DMS153 treated with DMSO at 0.1 percent for 48 hours (cell line): Measurements from ENCODE around the gene RPL22.

Experiments used
- DNase-seq: peaks from one replicate; lab custom pipeline; 2025; ENCODE audit not compliant: unreplicated experiment; lab: John Stamatoyannopoulos, UW

RPL22 gene

GRCh38 chr1:6157132-6157527 lies 42.3 kb downstream of the RPL22 start:
- no peak for DNase-seq

DNA sequence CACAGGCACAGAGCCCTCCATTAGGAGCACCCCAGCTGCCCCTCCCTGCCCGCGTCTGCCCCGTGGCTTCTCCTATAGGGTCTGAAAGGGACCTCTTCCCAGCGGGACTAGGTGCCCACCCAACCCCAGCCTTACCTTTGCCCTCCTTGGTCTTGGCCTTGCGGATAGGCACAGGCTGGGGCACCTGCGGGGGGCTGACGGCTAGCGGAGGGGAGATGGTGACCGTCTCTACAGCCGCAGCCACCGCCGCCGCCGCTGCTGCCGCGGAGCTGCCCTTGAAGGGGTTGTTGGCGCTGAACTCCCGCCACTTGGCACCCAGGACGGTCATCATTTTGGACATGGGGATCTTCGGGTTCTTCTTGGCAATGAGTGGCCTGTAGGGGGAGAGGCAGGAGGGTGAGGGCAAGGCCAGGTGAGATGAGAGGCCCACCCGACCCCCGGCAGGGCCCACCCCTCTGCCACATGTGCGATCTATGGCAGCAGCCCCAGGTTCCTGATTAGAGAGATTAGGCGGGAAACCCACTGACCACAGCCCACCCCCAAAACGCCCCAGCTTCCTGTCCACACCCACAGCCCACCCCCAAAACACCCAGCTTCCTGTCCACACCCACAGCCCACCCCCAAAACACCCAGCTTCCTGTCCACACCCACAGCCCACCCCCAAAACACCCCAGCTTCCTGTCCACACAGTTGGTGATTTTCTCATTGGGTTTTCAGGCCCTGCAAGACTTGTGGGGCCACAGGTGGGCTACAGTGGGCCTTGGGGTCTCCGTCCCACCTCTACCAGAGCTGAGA lies 44.7 kb downstream of the RPL22 start:
- no peak for DNase-seq

- DNase-seq = no peak
Measured at GRCh38 chr1:6152882-6153281, 46.5 kb downstream of the RPL22 start.

- no peak for DNase-seq
Measured at GRCh38 chr1:6152181-6152580, 47.2 kb downstream of the RPL22 start.

DNA sequence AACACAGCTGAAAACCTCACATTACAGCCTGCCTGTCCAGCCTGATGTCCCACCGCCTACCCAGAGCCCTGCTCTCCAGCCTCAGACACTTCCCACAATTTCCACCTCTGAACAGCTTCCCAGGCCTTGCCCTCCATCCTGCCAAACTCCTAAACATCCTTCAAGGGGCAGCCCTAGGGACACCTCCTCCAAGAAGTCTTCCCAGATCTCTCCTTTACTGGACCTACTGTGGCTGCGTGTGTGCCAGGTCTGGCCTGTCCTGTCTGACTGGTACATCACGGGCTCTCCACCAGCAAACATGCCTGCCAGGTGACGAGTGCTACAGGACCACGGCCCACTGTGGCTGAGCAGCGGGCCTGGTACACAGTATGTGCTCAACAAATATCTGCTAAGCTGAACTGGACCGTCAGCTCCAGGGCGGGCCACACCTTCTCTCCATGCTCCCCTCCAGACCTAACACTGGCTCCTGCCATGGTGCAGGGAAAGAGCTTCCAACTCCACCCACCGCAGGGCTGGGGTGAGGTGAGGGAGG lies 48.0 kb downstream of the RPL22 start:
- DNase-seq = no peak

DNA sequence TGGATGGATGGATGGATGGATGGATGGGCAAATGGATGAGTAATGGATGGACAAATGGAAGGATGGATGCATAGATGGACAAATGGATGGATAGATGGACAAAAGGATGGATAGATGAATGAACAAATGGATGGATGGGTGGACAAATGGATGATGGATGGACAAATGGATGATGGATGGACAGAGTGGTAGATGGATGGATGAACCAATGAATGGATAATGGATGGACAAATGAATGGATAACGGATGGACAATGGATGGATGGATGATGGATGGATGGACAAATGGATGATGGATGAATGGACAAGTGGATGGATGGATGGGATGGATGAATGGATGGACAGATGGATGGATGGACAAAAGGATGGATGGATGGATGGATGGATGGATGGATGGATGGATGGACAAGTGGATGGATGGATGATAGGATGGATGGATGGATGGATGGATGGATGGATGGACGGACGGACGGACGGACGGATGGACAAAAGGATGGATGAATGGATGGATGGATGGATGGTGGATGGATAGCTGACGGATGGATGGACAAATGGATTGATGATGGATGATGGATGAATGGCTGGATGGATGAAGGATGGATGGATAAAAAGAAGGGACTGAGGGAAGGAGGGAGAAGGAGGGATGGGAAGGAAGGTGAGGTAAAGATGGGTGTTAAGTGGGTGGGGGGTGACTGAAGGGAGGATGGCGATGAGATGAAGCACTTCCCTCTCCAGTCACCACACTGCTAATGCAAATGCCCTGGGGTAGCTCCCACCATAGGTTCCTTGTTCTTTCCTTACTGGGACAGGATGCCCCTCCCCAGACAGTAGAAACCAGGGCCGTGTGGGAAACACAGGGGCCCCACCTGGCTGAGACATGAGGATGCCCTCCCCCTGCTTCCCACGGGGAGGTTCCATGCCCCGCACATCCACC lies 49.1 kb downstream of the RPL22 start:
- no peak for DNase-seq

DNA sequence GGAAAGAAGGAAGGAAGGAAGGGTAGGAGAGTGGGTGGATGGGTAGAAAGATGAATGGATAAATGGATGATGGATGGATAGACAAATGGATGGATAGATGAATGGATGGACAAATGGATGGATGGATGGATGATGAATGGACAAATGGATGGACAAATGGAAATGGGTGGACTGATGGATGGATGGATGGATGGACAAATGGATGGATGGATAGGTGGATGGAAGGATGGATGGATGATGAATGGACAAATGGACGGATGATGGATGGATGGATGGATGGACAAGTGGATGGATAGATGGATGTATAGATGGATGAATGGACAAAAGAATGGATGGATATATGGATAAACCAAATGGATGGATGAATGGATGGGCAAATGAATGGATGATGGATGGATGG lies 49.8 kb downstream of the RPL22 start:
- no peak for DNase-seq

DNA sequence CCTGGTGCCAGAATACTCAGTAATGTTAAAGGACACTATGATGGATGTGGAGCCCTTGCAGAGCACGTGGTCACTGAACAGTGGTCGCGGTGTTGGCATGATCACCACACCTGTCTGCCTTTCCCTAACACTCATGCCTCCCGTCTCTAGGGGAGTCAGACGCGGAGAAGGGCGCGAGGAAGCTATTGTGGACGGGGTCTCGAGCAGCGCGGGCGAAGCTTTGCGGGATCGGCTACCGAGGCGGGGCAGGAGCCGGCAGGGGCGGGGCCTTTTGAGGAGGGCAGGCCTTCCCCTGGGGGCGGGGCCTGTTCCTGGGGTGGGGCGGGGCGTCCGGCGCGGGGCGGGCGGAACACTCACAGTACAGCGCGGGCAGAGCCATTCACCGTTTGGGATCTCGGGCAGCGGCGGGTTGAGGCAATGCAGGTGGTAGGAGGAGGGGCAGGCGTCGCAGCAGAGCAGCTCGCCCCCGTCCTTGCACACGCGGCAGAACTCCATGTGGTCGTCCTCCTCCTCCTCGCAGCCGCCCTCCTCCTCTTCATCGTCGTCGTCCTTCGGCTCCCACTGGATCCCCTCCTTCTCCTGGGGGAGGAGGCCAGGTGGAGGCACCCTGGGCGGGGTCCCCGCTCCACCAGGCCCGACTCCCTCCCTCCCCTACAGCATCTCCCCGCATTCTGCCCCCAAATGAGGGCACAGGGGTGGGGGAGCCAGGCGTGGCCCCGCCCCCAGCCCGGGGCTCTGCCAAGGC lies 50.7 kb downstream of the RPL22 start:
- peak; percentile 62 for DNase-seq

GRCh38 chr1:6145864-6146410 lies 53.5 kb downstream of the RPL22 start:
- no peak for DNase-seq

DNA sequence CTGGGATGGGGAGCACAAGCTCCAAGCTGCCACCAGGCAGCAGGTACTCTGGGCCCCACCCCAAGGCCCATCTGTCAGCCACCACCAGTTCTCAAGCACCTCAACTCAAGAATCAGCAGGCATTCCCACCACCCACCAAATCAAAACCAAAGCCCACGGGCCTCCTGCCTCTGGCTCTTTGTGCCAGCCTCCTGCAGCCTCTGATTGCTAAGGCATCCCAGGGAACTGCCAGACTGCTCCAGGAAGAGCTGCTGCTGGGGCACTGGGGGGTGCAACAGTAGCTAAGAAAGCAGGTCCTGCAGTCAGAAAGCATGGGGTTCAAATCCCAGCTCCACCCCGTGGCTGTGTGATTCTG lies 54.0 kb downstream of the RPL22 start:
- DNase-seq = no peak

DNA sequence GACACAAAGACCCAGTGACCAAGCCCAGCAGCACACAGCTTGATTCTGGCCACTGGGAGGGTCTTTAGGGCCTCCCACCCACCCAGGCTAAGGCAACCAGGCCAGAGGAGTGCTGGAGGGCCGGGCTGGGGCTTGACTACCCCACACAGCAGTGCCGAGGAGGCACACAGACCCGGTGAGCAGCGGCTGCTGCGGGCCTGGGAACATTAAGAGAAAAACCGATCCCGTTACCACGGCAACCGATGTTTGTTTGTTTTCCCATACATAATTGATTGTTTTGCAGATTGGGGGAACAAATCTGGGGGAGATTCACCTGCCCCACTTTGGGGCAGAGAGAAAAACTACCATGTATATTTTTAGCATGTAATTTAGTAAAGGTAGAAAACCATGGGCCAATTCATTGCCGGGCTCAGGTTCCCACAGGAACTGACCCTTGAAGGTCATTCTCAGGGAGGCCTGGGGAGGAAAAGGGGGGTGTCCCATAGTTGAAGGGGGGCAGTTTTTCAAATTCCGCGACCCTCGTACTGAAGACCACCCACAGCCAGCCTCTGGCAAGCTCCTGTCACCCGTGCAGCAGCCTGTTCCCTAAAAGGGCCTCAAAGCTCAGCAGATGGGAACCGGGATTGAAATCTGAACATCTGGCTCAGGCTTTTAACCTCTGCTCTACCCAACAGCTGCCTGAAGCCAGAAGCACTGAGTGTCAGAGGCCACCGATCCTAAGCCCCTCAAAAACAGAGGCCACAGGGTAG lies 54.6 kb downstream of the RPL22 start:
- DNase-seq = no peak

- no peak for DNase-seq
Measured at GRCh38 chr1:6144175-6144574, 55.2 kb downstream of the RPL22 start.

- no peak for DNase-seq
Measured at GRCh38 chr1:6143395-6143794, 56.0 kb downstream of the RPL22 start.

DNA sequence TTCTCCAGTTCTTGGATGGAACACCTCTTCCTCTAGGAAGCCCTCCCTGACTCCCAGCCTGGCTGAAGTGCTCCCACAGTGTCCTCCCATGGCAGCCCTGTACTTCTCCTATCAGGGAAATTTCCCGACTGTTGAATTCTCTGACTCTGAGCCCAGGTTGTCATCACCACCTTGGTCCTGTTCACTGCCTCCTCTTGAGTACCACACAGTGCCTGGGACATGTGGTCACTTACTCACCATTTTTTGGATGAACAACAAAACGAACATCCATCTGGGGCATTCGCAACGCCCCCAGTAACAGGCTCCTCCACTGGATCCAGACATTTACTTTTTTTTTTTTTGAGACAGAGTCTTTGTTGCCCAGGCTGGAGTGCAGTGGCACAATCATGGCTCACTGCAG lies 56.7 kb downstream of the RPL22 start:
- no peak for DNase-seq

DNA sequence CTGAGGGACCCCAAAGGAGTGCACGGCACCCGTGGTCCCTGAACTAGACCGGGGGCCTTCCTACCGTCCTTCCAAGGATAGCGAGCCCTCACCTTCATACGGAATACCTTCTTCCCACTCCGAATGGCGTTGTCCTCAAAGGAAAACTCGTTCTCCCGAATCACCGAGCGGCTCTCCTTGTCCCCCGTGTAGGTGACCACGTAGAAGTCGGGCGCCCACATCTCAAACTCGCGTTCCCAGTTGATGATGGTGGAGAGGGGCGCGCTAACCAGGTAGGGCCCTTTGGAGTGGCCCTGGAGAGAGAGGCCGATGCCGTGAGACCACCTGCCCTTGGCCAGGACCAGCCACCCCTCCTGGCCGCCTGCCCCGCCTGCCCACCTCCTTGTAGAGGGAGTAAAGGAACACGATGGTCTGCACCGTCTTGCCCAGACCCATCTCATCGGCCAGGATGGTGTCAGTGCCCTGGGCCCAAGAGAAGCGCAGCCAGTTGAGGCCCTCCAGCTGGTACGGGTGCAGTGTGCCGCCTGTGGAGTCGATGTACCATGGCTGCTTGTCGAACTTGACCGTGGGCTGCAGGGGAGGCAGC lies 57.3 kb downstream of the RPL22 start:
- no peak for DNase-seq

DNA sequence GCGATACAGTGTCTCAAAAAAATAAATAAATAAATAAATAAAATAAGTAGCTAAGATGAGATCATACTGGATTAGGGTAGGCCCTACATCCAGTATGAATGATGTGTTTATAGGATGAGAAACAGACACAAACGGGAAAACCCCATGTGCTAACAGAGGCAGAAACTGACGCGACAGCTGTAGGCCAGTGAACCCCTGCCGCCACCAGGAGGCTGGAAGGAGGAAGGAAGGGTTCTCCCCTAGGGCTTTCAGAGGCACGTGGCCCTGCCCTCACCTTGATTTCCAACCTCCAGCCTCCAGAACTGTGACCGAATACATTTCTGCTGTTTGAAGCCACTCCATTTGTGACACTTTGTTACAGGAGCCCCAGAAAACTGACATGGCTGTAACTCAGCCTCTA lies 57.8 kb downstream of the RPL22 start:
- no peak for DNase-seq

DNA sequence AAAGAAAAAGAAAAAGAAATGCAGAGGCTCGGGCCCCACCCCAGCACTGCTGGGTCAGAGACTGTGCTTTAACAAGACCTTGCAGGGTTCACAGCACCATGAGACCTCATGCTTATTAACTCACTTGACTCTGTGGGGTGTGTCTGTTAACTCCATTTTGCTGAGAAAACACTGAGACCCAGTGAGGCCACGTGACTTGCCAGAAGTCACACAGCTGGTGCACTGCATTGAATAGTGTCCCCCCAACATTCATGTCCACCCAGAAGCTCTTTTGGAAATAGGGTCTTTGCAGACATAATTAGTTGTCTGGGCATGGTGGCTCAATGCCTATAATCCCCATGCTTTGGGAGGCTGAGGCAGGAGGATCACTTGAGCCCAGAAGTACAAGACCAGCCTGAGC lies 59.0 kb downstream of the RPL22 start:
- no peak for DNase-seq

DNA sequence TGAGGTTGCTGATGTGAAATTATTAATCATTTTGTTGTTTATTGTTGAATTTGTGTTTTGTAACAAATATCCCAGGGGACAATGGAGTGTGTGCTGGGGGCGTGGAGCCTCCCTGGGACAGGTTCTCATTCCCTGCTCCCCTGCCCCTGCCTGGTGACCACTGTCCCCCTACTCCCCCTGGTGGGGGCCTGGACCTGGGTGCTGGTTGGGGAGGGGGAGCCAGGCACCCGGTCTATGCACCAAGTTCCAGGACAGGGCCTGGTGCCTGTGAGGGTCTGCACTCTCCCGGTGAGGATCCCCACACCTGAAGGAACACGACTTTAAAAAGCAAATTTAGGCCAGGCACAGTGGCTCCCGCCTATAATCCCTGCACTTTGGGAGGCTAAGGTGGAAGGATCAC lies 61.6 kb downstream of the RPL22 start:
- no peak for DNase-seq

- no peak for DNase-seq
Measured at GRCh38 chr1:6136516-6137220, 62.7 kb downstream of the RPL22 start.
